Measurements from ENCODE around the gene TBC1D9B.

Gene TBC1D9B

GRCh38 chr5:179895861-179896260 is 11.8 kb downstream of the TBC1D9B start:
- H3K36me3 ChIP-seq (ENCODE audit: control insufficient read depth, insufficient read depth, low read length), result peaks cover 34% of the 10 kb centered on the region
- H3K4me3 ChIP-seq (ENCODE audit: low read length), result no peak overlapping the region
- no peaks in the 10 kb centered on the region for H3K9me3 ChIP-seq (ENCODE audit: control insufficient read depth, insufficient read depth, low read length)
- DNase-seq (ENCODE audit: low read depth, low spot score), result no peak
- WGBS (ENCODE audit: insufficient coverage, insufficient read length), result no CpG with 5 or more reads among the region's 6 CpGs
- no peaks in the 10 kb centered on the region for H3K27me3 ChIP-seq (ENCODE audit: control insufficient read depth, insufficient read depth, low read length)
- H3K27ac ChIP-seq (ENCODE audit: low read length), result no peak overlapping the region
- H3K4me1 ChIP-seq (ENCODE audit: control insufficient read depth, insufficient read depth, low read length), result peaks cover 2% of the 10 kb centered on the region; the same call in 1 of the 2 replicates

DNA sequence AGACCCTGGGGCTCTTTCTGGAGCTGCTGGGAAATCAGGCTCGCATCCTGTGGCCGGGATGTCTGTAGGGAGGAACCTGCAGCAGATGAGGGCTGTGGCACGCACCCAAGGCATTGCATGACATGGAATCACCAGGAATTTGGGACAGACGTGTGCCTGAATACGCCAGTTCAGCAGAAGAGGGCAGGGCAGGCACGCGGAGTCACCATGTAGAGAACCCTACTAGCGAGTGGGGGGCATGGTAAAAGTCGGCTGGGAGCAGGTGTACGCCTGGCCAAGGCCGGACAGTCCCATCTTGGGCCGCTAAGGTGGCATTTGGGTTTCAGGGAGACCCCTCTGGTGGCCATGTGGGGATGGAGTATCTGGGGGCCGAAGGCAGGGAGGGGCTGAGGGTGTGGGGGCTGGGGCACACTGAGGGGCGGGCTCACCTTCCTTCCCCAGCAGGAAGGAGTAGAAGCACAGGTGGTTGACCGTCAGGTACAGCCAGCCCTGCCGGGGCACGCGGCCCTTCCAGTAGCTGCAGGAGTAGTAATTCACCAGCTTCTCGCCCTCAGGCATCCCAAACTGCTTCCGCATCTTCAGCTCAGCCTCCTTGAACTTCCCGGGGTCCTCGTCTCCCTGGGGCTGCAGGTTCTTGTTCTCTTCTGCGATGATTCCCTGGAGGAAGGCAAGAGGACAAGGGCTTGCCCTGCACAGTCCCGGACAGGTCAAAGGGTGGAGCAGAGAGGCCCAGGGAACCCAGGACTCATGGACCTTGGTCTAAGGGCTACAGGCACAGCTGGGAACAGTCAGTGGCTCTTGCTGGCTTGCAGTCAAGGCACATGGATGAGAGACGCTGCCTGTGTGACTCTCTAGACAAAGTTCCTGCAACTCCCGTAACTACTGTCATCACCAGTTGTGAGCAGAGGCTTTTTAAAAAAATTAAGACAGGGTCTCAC is 13.5 kb downstream of the TBC1D9B start:
- Histone ChIP-seq H3K4me1 (ENCODE audit: control insufficient read depth, insufficient read depth, low read length) (peaks cover 2% of the 10 kb centered on the region; the same call in 1 of the 2 replicates), H3K27me3 (ENCODE audit: control insufficient read depth, insufficient read depth, low read length) (no peaks in the 10 kb centered on the region), H3K36me3 (ENCODE audit: control insufficient read depth, insufficient read depth, low read length) (peaks cover 37% of the 10 kb centered on the region), H3K27ac (ENCODE audit: low read length) (no peak overlapping the region), H3K9me3 (ENCODE audit: control insufficient read depth, insufficient read depth, low read length) (no peaks in the 10 kb centered on the region), H3K4me3 (ENCODE audit: low read length) (no peak overlapping the region)
- no peak for DNase-seq (ENCODE audit: low read depth, low spot score)
- WGBS (ENCODE audit: insufficient coverage, insufficient read length), result no CpG with 5 or more reads among the region's 26 CpGs

GRCh38 chr5:179893076-179893957 is 14.4 kb downstream of the TBC1D9B start:
- H3K36me3 ChIP-seq (ENCODE audit: control insufficient read depth, insufficient read depth, low read length), result peaks cover 38% of the 10 kb centered on the region
- H3K27ac ChIP-seq (ENCODE audit: low read length), result no peak overlapping the region
- H3K4me1 ChIP-seq (ENCODE audit: control insufficient read depth, insufficient read depth, low read length), result peaks cover 2% of the 10 kb centered on the region; the same call in 1 of the 2 replicates
- H3K4me3 ChIP-seq (ENCODE audit: low read length), result no peak overlapping the region
- no CpG with 5 or more reads among the region's 31 CpGs for WGBS (ENCODE audit: insufficient coverage, insufficient read length)
- H3K9me3 ChIP-seq (ENCODE audit: control insufficient read depth, insufficient read depth, low read length), result no peaks in the 10 kb centered on the region
- no peaks in the 10 kb centered on the region for H3K27me3 ChIP-seq (ENCODE audit: control insufficient read depth, insufficient read depth, low read length)
- DNase-seq (ENCODE audit: low read depth, low spot score), result no peak

- DNase-seq (ENCODE audit: low read depth, low spot score), result no peak
- WGBS (ENCODE audit: insufficient coverage, insufficient read length), result no CpG with 5 or more reads among the region's 5 CpGs
Measured at GRCh38 chr5:179892255-179892654, 15.4 kb downstream of the TBC1D9B start.

DNA sequence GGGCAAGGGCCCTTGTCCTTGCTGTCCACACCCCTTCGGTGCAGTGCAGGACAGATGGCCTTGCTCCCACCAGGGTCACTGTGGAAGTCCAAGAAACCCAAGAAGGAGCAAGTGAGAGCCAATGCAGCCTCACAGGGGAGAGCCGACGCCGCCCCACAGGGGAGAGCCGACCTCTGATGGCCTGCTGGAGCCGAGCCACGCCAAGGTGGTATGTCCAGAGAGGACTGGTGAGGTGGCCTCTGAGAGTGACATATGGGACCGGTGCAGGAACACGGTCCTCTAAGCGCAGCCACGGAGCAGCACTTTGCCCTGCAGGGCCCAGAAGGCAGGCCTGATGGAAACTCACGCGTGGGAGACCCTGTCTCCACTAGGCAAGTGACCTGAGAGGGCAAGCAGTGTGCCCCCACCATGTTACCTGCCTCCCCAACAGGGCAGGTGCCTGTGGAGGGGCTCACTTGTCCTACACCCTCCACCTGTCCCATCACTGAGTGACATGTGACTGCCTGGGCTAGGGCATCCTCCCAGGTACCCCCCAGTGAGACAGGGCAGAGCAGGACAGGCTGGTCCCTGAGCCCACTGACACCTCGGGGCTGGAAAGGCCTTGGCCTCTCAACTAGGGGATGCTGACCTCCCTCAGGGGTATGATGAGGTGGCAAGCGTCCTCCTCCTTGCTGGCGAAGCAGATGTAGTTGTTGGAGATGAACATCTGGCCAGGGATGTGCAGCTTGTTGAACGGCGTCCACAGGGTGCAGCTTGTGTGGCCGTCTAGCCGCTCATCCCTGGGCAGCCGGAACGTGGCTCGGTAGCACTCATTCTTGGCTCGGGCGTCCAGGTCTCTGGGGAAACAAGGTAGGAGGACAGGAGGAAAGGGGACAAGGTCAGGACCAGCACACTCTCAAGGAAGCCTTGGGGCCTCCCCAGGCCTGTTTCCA is 16.7 kb downstream of the TBC1D9B start:
- Histone ChIP-seq H3K9me3 (ENCODE audit: control insufficient read depth, insufficient read depth, low read length) (no peaks in the 10 kb centered on the region), H3K27me3 (ENCODE audit: control insufficient read depth, insufficient read depth, low read length) (no peaks in the 10 kb centered on the region), H3K36me3 (ENCODE audit: control insufficient read depth, insufficient read depth, low read length) (peaks cover 37% of the 10 kb centered on the region), H3K4me3 (ENCODE audit: low read length) (no peak overlapping the region), H3K4me1 (ENCODE audit: control insufficient read depth, insufficient read depth, low read length) (peaks cover 2% of the 10 kb centered on the region; the same call in 1 of the 2 replicates), H3K27ac (ENCODE audit: low read length) (no peak overlapping the region)
- DNase-seq (ENCODE audit: low read depth, low spot score), result no peak
- no CpG with 5 or more reads among the region's 25 CpGs for WGBS (ENCODE audit: insufficient coverage, insufficient read length)

More at GRCh38 chr5:179892255-179892654, 15.4 kb downstream of the TBC1D9B start:
- H3K4me3 ChIP-seq (ENCODE audit: low read length), result no peak overlapping the region
- no peaks in the 10 kb centered on the region for H3K9me3 ChIP-seq (ENCODE audit: control insufficient read depth, insufficient read depth, low read length)
- H3K4me1 ChIP-seq (ENCODE audit: control insufficient read depth, insufficient read depth, low read length), result peaks cover 2% of the 10 kb centered on the region; the same call in 1 of the 2 replicates
- no peaks in the 10 kb centered on the region for H3K27me3 ChIP-seq (ENCODE audit: control insufficient read depth, insufficient read depth, low read length)
- peaks cover 37% of the 10 kb centered on the region for H3K36me3 ChIP-seq (ENCODE audit: control insufficient read depth, insufficient read depth, low read length)
- no peak overlapping the region for H3K27ac ChIP-seq (ENCODE audit: low read length)

GRCh38 chr5:179889885-179890284 is 17.8 kb downstream of the TBC1D9B start:
- H3K4me1 ChIP-seq (ENCODE audit: control insufficient read depth, insufficient read depth, low read length), result no peaks in the 10 kb centered on the region
- H3K9me3 ChIP-seq (ENCODE audit: control insufficient read depth, insufficient read depth, low read length), result no peaks in the 10 kb centered on the region
- no peak for DNase-seq (ENCODE audit: low read depth, low spot score)
- WGBS (ENCODE audit: insufficient coverage, insufficient read length), result no CpG with 5 or more reads among the region's 13 CpGs
- no peak overlapping the region for H3K4me3 ChIP-seq (ENCODE audit: low read length)
- no peaks in the 10 kb centered on the region for H3K27me3 ChIP-seq (ENCODE audit: control insufficient read depth, insufficient read depth, low read length)
- H3K27ac ChIP-seq (ENCODE audit: low read length), result no peak overlapping the region
- H3K36me3 ChIP-seq (ENCODE audit: control insufficient read depth, insufficient read depth, low read length), result peaks cover 37% of the 10 kb centered on the region

DNA sequence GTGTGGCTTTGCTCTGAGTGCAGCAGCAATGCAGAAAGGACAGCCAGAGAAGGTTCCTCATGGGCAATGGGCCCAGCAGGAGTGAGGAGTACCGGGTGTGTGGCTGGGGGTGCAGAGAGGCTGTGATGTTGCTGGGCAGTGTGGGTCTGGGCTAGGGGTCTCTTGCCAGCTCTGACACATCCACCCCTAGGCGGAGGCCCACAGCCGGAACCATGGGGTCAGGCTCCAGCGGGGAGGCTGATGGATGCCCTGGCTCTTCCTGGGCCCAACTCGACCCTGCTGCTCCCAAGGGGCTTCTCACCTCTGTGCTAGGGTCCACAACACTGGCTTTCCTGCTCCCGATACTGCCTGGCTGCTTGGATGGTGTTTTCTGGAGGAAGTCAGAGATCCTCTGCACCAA is 19.9 kb downstream of the TBC1D9B start:
- no peak overlapping the region for H3K27ac ChIP-seq (ENCODE audit: low read length)
- peaks cover 27% of the 10 kb centered on the region for H3K36me3 ChIP-seq (ENCODE audit: control insufficient read depth, insufficient read depth, low read length)
- WGBS (ENCODE audit: insufficient coverage, insufficient read length), result no CpG with 5 or more reads among the region's 6 CpGs

GRCh38 chr5:179887095-179887494 is 20.6 kb downstream of the TBC1D9B start:
- H3K9me3 ChIP-seq (ENCODE audit: control insufficient read depth, insufficient read depth, low read length), result peaks cover 2% of the 10 kb centered on the region
- no peak overlapping the region for H3K27ac ChIP-seq (ENCODE audit: low read length)
- DNase-seq (ENCODE audit: low read depth, low spot score), result no peak
- H3K36me3 ChIP-seq (ENCODE audit: control insufficient read depth, insufficient read depth, low read length), result peaks cover 27% of the 10 kb centered on the region
- H3K4me1 ChIP-seq (ENCODE audit: control insufficient read depth, insufficient read depth, low read length), result no peaks in the 10 kb centered on the region
- H3K27me3 ChIP-seq (ENCODE audit: control insufficient read depth, insufficient read depth, low read length), result no peaks in the 10 kb centered on the region
- H3K4me3 ChIP-seq (ENCODE audit: low read length), result no peak overlapping the region
- WGBS (ENCODE audit: insufficient coverage, insufficient read length), result no CpG with 5 or more reads among the region's 11 CpGs

More for the DNA sequence above, 19.9 kb downstream of the TBC1D9B start:
- H3K27me3 ChIP-seq (ENCODE audit: control insufficient read depth, insufficient read depth, low read length), result no peaks in the 10 kb centered on the region
- peaks cover 2% of the 10 kb centered on the region; the same call in 1 of the 2 replicates for H3K9me3 ChIP-seq (ENCODE audit: control insufficient read depth, insufficient read depth, low read length)
- no peak overlapping the region for H3K4me3 ChIP-seq (ENCODE audit: low read length)
- DNase-seq (ENCODE audit: low read depth, low spot score), result no peak
- H3K4me1 ChIP-seq (ENCODE audit: control insufficient read depth, insufficient read depth, low read length), result no peaks in the 10 kb centered on the region

DNA sequence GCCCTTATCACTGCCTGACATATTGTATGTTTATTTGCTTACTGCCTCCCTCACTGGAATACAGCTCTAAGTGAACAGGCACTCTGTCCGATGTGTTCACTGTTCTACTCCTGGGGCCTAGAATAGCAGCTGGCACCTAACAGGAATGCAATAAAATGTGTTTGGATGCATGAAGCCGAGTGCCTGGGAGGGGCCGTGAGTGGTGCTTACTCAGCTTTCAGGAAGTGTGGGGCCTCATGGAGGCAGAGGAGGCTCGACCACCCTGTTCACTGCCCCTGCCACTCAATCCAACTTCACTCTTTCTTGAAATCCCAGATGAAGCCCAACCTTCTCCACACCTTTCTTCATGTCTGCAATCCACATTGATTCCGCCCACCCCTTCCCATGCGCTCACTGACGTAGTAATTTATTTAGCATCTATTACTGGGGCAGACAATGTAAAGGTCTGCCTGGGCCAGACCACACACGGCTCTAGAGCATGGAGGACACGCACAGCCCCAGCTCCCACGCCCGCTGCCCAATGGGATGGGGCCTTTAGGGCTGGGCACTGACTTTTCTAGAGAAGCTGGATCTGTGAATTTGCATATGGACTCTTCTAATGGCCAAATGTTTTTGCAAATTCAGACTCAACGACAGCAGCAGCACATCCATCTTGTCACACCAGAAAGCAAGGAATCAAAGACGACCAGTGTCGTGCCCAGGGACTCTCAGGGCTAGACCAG is 21.3 kb downstream of the TBC1D9B start:
- Histone ChIP-seq H3K27ac (ENCODE audit: low read length) (no peak overlapping the region), H3K36me3 (ENCODE audit: control insufficient read depth, insufficient read depth, low read length) (peaks cover 21% of the 10 kb centered on the region), H3K4me3 (ENCODE audit: low read length) (no peak overlapping the region), H3K4me1 (ENCODE audit: control insufficient read depth, insufficient read depth, low read length) (no peaks in the 10 kb centered on the region), H3K9me3 (ENCODE audit: control insufficient read depth, insufficient read depth, low read length) (peaks cover 2% of the 10 kb centered on the region), H3K27me3 (ENCODE audit: control insufficient read depth, insufficient read depth, low read length) (no peaks in the 10 kb centered on the region)
- no peak for DNase-seq (ENCODE audit: low read depth, low spot score)
- WGBS (ENCODE audit: insufficient coverage, insufficient read length), result no CpG with 5 or more reads among the region's 14 CpGs
